Peyer's patch (tissue), 4 donors: ENCODE results near the gene MYLK. TPM values are rescaled to one million over a fixed set of nuclear protein-coding genes. Genes with fewer than 3 reads are reported as not detected.

ENCODE experiments used
- DNase-seq, 3 donors: peaks; one replicate each; pipeline ENCODE4 v3.0.0-alpha.2; 2017 to 2019
- H3K27ac ChIP-seq, 4 donors: fragments of 200-600 bp; sonication (generic); one replicate each; pipeline ENCODE4 v1.5.1; 2016 to 2019
- H3K27me3 ChIP-seq, 2 donors: fragments of 200-600 bp; sonication (generic); one replicate each; pipeline ENCODE4 v1.5.1; 2019
- H3K36me3 ChIP-seq, 3 donors: fragments of 200-600 bp; sonication (generic); one replicate each; pipeline ENCODE4 v1.5.1; 2016 to 2019
- H3K4me1 ChIP-seq, 4 donors: fragments of 200-600 bp; sonication (generic); one replicate each; pipeline ENCODE4 v1.5.1; 2016 to 2019
- H3K4me3 ChIP-seq, 4 donors: fragments of 200-600 bp; sonication (generic); 1 replicate in 3 of 4; 2 replicates in 1 of 4; pipeline ENCODE4 v1.5.1; 2016 to 2019; ENCODE audit warnings: mild to moderate bottlenecking in 1 of 4
- H3K9me3 ChIP-seq, 4 donors: fragments of 200-600 bp; sonication (generic); one replicate each; pipeline ENCODE4 v1.5.1; 2016 to 2019; ENCODE audit warnings: mild to moderate bottlenecking in 1 of 4
- CTCF ChIP-seq, 6 experiments: fragments of 450-650 bp in 4 of 6; fragments of 200-600 bp in 2 of 6; sonication (generic) in 1 of 6; IDR thresholded peaks; one replicate each; pipeline ENCODE4 v1.5.1; 2017 to 2019; ENCODE audit warnings: antibody characterized with exemption in 6 of 6, mild to moderate bottlenecking in 3 of 6, moderate library complexity in 1 of 6
- POLR2A ChIP-seq, 2 donors: fragments of 450-650 bp; IDR thresholded peaks; one replicate each; pipeline ENCODE4 v1.5.1; 2017; ENCODE audit warnings: antibody characterized with exemption in 2 of 2, mild to moderate bottlenecking in 2 of 2, moderate library complexity in 2 of 2
- total RNA-seq, 4 donors: library from RNA; depleted of rRNA; stranded (reverse); fragments of >200 nt; gene quantifications; one replicate each; pipeline ENCODE4 v1.1.0, GENCODE V29; 2016

Gene MYLK
- total RNA-seq, 4 donors from 2014 or later = 81.3 to 117 (median 94.1) TPM

GRCh38 chr3:123698813-123699212 lies 185.3 kb downstream of the MYLK start:
- no peaks in the 10 kb centered on the region for H3K36me3 ChIP-seq
- H3K27ac ChIP-seq = peak overlapping the region in 3 of 4 donors; percentile 55 to 76 (median 73)
- H3K27me3 ChIP-seq = no peaks in the 10 kb centered on the region
- no peak for DNase-seq
- H3K9me3 ChIP-seq = no peaks in the 10 kb centered on the region
- peak overlapping the region; percentile 12 to 44 (median 26) for H3K4me3 ChIP-seq
- peaks cover 0 to 52% (median 0%) of the 10 kb centered on the region in 4 donors for H3K4me1 ChIP-seq
- TF ChIP-seq POLR2A (IDR thresholded peaks at IDR 0.05) (no peak), CTCF (IDR thresholded peaks at IDR 0.05) (no peak)

- Histone ChIP-seq H3K27ac (peak overlapping the region in 3 of 4 donors; percentile 31 to 73 (median 52)), H3K4me3 (peak overlapping the region in 1 of 4 donors; percentile 44), H3K9me3 (no peaks in the 10 kb centered on the region), H3K36me3 (peaks cover 0 to 11% (median 0%) of the 10 kb centered on the region in 3 donors), H3K27me3 (no peaks in the 10 kb centered on the region), H3K4me1 (peaks cover 0 to 58% (median 0%) of the 10 kb centered on the region in 4 donors)
- TF ChIP-seq CTCF (IDR thresholded peaks at IDR 0.05) (no peak), POLR2A (IDR thresholded peaks at IDR 0.05) (no peak)
- DNase-seq = no peak
Observed at GRCh38 chr3:123696808-123697207, 187.3 kb downstream of the MYLK start.

GRCh38 chr3:123695731-123696640 lies 188.1 kb downstream of the MYLK start:
- TF ChIP-seq CTCF (IDR thresholded peaks at IDR 0.05) = no peak
- no peak for TF ChIP-seq POLR2A (IDR thresholded peaks at IDR 0.05)
- peaks cover 0 to 11% (median 0%) of the 10 kb centered on the region in 3 donors for H3K36me3 ChIP-seq
- H3K27me3 ChIP-seq = no peaks in the 10 kb centered on the region
- no peaks in the 10 kb centered on the region for H3K9me3 ChIP-seq
- H3K4me3 ChIP-seq = peak overlapping the region in 2 of 4 donors; percentile 11 to 44
- peaks cover 0 to 52% (median 0%) of the 10 kb centered on the region in 4 donors for H3K4me1 ChIP-seq
- peak overlapping the region in 3 of 4 donors; percentile 31 to 73 (median 52) for H3K27ac ChIP-seq
- DNase-seq = no peak

GRCh38 chr3:123695152-123695551 lies 189.0 kb downstream of the MYLK start:
- Histone ChIP-seq H3K27ac (peak overlapping the region in 2 of 4 donors; percentile 65 to 73), H3K27me3 (no peaks in the 10 kb centered on the region), H3K36me3 (peaks cover 0 to 17% (median 0%) of the 10 kb centered on the region in 3 donors), H3K9me3 (no peaks in the 10 kb centered on the region), H3K4me3 (peak overlapping the region in 1 of 4 donors; percentile 8), H3K4me1 (peaks cover 0 to 52% (median 0%) of the 10 kb centered on the region in 4 donors)
- no peak for DNase-seq
- TF ChIP-seq CTCF (IDR thresholded peaks at IDR 0.05) (no peak), POLR2A (IDR thresholded peaks at IDR 0.05) (no peak)

- peaks cover 0 to 23% (median 0%) of the 10 kb centered on the region in 3 donors for H3K36me3 ChIP-seq
- no peak for DNase-seq
- no peaks in the 10 kb centered on the region for H3K27me3 ChIP-seq
- H3K27ac ChIP-seq = peak overlapping the region; percentile 9 to 73 (median 54)
- H3K9me3 ChIP-seq = no peaks in the 10 kb centered on the region
- no peak for TF ChIP-seq POLR2A (IDR thresholded peaks at IDR 0.05)
- TF ChIP-seq CTCF (IDR thresholded peaks at IDR 0.05) = no peak
- H3K4me3 ChIP-seq = peak overlapping the region in 2 of 4 donors; percentile 8 to 21
- H3K4me1 ChIP-seq = peaks cover 0 to 52% (median 0%) of the 10 kb centered on the region in 4 donors
Observed at GRCh38 chr3:123694366-123695087, 189.6 kb downstream of the MYLK start.
